Heart left ventricle (tissue), 13 donors: ENCODE measurements around the gene HPN.

Source experiments
- POLR2A ChIP-seq, 2 donors: fragments of 450-650 bp; IDR thresholded peaks; one replicate each; pipeline ENCODE4 v1.6.1; 2017; ENCODE audit warnings: antibody characterized with exemption in 2 of 2, mild to moderate bottlenecking in 2 of 2, moderate library complexity in 2 of 2
- TF ChIP-seq, protein P1 (sequence below), 12 donors: fragments of 200-600 bp; sonication (generic) in 4 of 12; IDR thresholded peaks; one replicate each; pipeline versions ENCODE4 v1.5.0 to v1.8.0; 2018 to 2022; ENCODE audit warnings: antibody characterized with exemption in 12 of 12, mild to moderate bottlenecking in 5 of 12
- donor health status: ischemic (EF 13 %, LVEDD 7.1; RV severe dilation, severe dysfunction).
- donor health status: DM: no; HTN: yes; CAD: no.
- donor health status: DM: no; HTN: no; CAD: no.
- donor health status: ischemic (EF 25% LVEDD 6.9; RV normal size, moderate dysfunction).
- donor health status: ischemic (EF 25% LVEDD 5.7; RV mildly dilated, moderate dysfunction).
- donor health status: ischemic (EF 35%, LVEDD 5.7; RV mildly dilated, moderate dysfunction).
- donor health status: nonischemic (EF 11% LVEDD 7.7; RV severe dilation, severe dysfunction).
- donor health status: DM: yes; HTN: yes; CAD: no.
- donor health status: PGD.
- donor health status: ischemic (EF 29% LVEDD 5.4; RV normal size, mild dysfunction).
- donor health status: nonischemic (EF 23%, LVEDD 6.1; RV moderate dilation, normal function).

DNA sequence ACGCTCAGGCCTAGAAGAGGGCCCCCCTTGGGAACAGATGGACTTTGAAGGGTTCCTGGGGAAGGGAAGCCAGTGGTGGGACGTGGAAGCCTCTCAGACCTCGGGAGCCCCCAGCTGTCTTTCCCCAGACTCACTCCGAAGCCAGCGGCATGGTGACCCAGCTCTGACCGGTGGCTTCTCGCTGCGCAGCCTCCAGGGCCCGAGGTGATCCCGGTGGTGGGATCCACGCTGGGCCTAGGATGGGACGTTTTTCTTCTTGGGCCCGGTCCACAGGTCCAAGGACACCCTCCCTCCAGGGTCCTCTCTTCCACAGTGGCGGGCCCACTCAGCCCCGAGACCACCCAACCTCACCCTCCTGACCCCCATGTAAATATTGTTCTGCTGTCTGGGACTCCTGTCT lies 24.6 kb downstream of the HPN start:
- TF ChIP-seq, protein P1, sequence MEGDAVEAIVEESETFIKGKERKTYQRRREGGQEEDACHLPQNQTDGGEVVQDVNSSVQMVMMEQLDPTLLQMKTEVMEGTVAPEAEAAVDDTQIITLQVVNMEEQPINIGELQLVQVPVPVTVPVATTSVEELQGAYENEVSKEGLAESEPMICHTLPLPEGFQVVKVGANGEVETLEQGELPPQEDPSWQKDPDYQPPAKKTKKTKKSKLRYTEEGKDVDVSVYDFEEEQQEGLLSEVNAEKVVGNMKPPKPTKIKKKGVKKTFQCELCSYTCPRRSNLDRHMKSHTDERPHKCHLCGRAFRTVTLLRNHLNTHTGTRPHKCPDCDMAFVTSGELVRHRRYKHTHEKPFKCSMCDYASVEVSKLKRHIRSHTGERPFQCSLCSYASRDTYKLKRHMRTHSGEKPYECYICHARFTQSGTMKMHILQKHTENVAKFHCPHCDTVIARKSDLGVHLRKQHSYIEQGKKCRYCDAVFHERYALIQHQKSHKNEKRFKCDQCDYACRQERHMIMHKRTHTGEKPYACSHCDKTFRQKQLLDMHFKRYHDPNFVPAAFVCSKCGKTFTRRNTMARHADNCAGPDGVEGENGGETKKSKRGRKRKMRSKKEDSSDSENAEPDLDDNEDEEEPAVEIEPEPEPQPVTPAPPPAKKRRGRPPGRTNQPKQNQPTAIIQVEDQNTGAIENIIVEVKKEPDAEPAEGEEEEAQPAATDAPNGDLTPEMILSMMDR (IDR thresholded peaks at IDR 0.05) = no peak
- no peak for TF ChIP-seq POLR2A (IDR thresholded peaks at IDR 0.05)
